Ramos (cell line): ENCODE data around the gene CMIP.

Source experiments
- in situ Hi-C: fragments of 300-500 bp; cut with MboI; formaldehyde crosslinking; loops from one replicate; pipeline ENCODE4 v1.14.3; 2022; ENCODE audit warnings: low sequenced_read_pairs; ENCODE audit not compliant: unreplicated experiment

CMIP gene

DNA sequence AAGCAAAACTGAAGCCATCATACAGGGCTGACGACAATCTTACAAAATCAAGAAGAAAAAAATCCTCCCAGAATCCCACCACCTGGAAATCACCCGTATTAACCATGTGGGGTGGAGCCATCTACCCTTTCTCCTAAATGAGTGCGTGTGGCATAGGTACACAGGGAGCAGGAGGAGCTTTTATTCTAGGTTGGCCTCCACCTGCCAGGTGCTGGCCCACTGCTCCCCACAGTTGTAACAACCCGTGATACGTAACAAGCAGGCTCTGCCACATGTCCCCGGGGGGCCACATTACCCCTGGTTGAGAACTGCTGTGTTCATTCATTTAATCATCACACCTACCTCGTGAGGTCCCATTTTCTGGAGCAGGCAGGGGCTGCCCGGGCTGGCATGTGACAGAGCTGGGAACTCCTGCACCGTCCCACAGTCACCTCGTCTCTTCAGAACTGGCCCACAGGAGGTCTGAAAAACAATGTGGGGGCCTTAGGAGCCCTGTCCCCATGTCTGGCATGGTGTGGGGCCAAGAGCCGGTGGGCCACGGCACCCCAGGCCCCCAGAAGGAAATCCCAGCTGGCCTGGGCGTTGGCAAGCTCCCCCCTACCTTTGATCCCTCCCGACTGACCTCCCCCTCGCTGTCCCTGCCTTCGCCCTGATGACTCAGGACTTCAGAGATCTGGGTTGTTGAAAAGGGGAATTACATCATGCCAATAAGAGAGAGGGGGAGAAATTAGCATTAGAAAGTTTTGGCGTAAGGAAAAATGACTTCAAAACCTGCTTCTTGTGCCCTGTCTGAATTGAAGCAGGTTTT, 12.9 kb downstream of the CMIP start:
- in situ Hi-C loops: no loop called here

DNA sequence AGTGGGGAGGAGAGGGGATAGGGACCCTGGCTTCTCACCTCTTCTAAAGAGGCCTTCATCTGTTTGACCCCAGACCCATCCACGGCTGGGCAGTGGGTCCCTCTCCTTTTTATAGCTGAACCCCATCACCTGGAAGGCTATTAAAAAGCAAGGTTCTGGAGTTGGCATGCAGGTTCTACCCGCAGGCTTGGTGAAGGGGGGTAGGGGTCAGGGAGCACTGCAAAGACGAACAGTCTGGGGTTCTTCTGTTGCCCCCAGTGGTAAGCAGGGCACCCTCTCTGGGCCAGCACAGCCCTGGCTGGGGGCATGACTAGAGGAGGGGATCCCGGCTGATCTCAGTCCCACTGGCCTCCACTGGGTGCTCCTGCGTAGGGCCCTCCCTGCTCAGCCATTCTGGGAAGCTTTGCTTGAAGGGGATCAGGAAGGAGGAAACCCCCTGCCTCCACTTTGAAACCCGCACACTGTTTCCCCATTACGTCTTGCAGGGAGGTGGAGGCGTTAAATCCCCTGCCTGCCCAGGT, 13.6 kb downstream of the CMIP start:
- in situ Hi-C loops: no loop called here

DNA sequence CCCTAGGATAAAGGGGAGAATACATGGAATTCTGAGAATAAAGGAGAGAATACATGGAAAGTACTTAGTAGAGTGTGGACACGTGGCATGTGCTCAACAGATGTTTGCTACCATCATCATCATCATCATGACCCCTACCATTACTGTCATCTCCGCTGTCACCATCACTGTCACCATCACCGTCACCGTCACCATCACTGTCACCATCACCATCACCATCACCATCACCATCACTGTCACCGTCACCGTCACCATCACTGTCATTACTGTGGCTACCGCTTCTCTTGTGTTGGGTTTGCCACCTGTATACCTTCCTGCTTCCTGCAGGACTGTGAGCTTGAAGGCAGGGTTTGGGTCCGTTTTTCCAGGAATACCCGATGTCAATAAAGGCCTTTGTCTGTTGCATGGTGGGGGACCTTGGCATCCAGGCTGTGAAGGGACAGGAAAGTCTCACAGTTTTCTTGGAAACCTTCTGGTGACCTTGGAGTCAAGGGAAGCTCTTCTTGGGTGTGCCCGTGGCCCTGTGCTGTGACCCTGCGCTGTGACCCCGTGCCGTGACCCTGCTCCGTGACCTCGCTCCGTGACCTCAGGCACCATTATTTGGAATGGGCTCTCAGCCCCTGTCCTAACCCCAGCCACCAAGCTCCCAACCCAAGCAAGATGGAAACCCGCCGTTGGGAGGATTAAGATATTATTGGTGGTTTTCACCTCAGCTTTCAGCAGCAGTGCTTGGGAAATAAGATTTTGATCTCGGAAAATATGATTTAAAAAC, 14.4 kb downstream of the CMIP start:
- in situ Hi-C loops: no loop called here

DNA sequence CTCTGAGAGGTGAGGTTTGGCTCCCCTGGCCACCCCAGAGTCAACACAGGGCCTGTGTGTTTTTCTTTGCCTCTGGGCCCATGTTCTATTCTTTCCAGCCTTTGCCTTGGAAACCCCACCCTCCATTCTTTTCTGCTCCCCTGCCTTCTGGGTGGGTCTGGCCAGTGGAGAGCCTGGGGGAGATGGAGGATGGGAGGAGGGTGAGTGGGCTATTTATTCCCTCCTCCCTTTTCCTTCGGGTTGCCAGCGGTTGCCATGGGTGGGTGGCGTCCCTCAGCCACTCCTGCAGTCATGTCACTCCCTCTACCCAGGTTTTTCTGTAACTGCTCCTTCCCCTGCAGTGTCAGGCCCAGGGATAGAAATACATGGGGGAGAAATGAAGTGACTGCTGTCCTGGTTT, 15.5 kb downstream of the CMIP start:
- in situ Hi-C loops: no loop called here

DNA sequence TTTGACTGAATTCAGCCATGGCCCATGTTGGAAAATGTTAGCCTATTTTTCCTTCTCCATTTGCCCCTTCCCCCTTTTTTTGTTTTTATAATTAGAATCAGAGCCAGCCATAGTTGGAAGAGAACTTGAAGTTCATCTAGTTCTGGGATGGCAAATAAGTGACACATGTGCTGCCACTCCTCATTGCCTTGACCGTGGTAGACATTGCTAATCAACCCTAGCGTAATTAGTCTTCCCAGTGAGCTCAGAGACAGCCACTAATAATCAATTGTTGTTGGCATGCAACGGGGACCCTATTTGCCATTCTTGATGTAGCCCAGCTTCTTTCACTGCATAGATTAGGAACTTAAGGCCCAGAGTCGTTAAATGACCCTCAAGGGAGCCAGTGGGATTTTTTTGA, 16.6 kb downstream of the CMIP start:
- in situ Hi-C loops: no loop called here

DNA sequence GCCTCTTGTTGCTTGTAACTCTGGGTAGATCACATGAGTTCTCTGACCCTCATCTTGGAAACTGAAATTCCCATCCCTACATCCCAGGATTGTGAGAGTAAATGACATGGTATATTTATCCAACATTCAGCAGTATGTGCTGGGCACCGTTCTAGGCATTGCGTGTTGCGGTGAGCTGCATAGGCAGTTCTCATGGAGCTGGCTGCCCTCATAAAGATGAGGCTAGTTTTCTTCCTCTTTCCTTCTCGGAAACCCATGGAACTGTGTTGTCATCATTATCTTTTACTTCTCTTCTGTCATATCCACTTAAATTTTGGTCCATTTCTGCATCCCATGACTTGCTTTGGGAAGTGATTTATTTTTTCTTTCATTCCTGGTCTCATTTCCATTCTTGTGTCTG, 17.2 kb downstream of the CMIP start:
- in situ Hi-C loops: no loop called here

DNA sequence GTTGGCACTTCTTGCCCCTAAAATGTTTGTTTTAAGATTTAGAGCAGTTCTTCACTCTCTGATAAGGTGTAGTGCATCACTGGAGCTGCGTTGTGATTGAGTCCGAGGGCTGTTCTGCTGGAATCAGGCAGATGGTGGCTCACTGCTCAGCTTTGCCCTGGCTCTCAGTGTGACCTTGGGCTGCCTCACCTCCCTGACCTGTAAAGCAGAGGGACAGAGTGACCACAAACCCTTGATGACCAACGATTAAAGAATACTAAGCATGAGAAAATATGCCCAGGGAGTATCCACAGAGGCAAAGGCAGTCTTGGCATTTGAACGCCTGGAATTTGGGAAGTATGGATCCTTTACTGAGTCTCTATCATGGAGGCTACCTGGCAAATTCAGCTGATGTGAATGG, 18.1 kb downstream of the CMIP start:
- in situ Hi-C loops: no loop called here

DNA sequence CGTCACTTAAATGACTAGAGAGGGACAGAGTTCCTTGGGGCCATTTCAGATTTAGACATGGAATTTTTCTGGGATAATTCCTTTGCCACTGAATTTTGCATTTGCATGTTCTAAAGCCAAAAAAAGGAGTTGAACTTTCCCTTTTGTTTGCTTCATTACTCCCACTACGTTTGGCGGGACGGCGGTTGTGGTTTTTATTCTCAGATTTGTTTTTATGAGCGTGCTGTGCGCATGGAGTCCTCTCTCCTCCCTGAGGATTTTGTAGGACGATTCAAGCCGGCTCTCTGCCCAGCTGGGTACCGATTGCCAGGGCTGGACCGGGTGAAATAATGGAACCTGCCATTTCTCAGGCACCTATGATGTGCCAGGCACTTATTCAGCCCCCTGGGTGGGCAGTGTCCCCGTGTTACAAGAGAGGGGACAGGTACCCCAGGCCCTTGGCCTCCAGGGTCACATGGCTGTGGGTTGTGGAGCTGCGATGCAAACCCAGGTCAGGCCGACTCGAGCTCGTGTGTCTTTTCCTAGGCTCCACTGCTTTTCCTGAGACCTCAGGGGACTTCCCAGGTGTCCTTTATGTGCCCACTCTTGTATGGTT, 18.8 kb downstream of the CMIP start:
- in situ Hi-C loops: no loop called here

DNA sequence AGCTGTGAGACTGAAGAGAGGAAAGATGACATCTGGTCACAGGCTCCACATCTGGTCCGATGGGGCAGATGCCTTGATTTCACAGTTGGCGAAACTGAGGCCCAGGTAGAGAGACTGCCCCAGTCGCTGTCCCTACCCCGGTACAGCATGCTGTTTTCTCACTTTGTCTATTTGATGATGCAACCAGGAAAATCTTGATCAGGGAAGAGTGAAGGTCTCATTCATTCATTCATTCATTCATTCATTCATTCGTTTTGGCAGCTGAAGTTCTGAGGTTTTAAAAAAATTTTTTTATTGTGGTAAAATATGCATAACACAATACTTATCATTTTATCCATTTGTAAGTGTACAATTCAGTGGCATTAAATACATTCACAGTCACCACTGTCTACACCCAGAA, 19.7 kb downstream of the CMIP start:
- in situ Hi-C loops: no loop called here

DNA sequence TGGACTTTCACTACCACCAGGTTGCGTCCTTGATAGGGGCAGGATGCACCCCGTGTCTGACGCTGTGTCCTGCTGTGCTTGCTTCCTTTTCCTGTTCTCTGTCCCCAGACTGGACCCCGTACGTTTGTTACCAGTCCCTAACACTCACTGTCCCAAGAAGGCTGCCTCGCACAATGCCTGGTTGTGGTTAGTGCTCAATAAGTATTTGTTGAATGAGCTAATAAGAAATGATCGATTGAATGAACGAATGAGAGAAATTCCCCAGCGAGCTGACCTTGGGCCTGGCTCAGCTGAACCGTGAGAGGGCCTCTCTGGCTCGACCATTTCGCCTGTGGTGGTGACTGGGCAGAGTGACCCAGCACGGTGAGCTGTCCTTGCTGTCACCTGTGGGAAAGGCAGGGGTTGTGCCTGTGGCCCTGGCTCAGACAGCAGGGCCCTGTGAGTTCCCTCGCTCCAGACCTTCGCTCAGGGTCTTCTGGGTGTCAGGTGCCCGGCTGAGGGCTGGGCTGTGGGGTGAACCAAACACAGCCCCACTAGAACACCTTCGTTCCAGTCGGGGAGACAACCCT, 20.9 kb downstream of the CMIP start:
- in situ Hi-C loops: no loop called here

DNA sequence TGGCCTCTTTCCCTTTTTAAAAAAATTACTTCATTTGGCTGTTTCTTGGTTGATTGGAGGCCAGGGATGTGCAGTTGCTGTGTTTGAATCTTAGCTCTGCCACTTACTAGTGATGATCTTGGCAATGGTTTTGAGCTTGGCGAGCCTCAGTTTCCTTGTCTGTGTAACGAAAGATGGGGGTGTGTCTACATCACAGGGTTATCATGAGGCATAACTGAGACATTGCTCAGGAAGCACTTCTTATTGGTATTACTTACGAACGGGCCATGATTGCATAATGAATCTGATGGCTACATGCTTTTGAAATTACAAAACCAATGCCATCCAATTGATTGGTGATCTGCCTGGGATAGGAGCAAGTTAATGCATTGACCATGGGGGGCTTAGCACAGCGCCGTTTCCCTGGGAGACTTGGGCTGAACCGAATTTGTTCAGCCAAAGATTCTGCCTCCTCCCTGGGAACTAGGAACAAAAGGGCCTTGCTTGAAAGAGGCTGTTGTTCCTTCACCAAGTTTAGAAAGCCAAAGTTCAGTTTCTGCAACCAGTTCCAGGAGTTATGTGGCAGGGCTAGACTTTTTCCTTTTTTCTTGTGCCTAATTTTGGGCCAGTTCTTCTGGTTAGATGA, 21.9 kb downstream of the CMIP start:
- in situ Hi-C loops: no loop called here

DNA sequence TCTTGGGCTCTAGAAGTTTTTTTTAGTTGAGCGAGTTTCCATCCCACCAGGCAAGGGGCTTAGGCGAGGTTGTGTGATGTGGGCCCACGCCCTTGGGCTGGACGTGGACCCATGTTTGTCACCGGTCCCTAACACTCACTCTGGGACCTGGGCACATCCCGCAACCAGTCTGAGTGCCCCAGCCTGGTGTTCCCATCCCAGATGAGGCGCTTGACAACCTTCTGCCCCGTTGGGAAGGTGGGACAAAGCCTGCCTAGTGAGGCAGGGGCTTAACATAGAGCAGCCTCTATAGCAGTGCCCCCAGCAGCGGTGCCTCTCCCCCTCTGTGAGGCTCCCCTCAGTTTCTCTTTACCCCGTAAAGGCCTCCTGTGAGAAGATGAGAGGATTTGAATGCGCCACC, 22.5 kb downstream of the CMIP start:
- in situ Hi-C loops: no loop called here

DNA sequence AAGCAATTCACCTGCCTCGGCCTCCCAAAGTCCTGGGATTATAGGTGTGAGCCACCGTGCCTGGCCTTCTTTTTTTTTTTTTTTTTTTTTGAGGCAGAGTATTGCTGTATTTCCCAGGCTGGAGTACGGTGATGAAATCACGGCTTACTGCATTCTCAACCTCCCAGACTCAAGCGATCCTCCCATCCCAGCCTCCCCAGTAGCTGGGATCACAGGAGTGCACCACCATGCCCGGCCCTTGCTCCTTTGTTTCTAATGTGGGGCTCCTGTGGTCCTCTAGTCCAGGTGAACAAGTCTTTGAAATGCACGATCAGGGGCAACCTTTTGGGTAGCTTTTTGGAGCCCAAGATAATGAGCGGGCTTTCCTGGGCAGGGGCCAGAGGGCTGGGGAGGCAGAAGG, 23.2 kb downstream of the CMIP start:
- in situ Hi-C loops: no loop called here

DNA sequence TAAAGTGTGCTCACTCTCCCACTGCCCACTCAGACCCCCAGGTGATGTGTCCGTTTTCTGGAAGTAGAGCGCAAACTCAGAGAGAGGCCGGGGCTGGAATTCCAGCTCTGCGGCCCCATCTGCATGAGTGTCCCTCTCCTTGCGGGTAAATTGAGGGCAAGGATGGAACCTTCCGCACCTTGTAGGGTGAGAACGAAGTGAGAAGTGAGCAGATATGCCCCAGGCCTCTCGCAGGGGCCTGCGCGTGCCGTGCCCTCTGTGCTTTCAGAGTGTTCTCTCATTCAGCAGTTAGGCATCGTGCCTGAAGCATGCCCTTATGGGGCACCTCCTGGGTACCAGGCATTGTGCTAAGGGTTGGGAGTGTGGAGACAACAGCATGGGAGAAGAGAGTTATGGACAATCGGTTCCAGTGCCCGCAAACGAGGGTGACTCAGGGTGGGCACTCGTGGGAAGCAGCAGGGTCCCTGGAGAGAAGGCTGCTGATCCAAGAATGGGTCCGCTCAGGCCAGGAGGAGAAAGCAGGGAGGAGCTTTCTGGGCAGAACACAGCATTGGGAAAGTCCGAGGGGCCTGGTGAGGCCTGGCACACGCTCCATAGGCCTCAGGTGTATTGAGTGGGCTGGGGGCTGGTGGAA, 23.8 kb downstream of the CMIP start:
- in situ Hi-C loops: no loop called here

DNA sequence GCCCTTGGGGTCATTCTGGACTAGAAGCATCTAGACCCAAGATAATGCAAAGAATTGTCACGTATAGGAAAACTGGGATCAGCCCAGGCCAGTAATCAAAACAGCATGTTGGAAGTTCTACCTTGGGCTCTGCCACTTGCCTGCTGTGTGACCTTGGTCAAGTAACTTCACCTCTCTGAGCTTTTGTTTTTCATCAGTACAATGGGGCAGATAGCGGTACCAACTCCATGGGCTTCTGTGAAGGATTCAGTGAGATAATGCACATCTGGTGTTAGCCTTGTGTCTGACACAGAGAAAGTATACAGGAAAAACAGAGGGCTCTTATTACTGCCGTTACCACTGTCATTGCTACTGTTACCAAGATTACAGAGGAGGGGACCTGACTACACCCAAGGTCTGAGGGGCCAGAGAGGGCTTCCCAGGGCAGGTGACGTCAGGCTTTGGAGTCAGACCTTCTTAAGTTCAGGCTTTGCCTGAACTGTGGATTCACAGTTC, 24.6 kb downstream of the CMIP start:
- in situ Hi-C loops: no loop called here

DNA sequence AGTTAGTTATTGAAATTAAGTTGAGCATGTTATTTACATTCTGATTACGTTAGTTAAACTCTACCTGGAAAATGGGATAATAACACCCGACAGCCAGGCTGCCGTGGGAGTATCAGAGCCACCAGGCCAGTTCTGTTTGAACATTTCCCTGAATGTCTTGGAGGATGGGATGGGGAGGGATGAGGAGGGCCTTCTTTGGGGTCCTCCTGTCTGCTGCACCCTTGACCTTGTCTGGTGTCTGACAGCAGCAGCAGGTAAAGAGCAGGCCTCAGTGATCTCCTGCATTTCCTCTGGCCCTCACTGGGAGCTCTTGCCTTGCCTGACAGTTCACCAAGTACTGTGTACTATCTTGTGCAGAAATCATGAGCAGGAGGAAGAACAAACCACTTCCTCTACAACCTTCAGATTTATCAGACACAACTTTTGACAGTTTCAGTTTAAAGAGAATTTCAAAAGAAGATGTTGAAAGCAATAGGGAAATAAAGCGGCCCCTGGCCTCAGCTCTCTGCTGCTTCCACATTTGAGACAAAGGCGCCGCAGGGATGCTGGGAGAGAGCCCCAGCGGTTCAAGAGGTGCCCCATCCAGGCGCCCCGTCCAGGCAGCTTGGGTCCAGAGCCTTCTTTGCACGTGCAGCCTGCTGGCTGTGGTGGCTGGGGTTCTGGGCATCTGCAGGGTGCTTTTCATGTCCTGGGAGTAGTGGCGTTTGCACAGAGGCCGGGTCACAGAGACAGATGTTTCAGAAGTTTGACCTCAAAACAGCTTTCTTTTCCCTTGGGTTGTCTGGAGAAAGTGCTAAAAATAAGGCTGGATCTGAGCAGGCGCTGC, 25.3 kb downstream of the CMIP start:
- in situ Hi-C loops: no loop called here

DNA sequence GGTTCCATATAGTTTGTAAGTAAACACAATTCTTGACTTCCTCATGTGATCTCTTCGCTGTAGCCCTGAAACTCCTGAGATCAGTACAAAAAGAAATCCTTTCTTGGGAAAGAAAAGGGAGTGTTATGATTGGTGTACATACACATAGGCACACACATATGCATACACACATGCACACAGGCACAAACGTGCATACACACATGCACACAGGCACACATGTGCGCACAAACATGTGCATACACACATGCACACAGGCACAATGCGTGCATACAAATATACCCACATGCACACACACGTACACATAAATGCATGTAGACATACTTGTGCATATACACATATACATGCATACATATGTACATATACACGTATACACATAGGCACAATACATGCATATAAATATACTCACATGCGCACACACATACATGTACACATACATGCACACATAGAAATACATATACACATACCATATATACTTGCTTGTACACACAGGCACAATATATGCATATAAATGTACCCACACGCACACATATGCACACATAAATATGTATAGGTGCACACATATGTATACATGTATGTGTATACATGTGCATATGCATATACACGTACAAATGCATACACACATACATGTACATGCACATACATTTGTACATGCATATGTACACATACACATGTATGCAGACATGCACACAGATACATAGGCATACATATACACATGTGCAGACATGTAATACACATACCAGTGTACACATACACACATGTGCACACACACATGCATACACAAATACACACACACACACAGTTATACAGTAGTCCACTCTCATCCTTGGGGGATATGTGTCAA, 26.4 kb downstream of the CMIP start:
- in situ Hi-C loops: no loop called here

DNA sequence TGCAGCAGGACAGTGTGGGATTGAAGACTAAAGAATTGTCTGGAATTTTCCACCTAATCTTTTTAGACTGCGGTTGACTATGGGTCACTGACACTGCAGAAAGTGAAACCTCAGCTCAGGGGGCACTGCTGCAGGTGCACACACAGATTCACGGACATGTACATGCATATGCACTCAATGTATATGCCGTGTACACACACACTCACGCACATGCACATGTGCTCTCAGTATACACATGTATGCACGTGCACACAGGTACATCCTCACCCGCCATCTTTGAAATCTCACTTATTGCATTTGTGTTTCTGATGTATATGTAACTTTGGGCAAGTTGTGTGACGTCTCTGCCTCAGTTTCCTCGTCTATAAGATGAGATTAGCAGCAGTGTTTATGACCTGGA, 27.3 kb downstream of the CMIP start:
- in situ Hi-C loops: no loop called here
